Hair follicle dermal papilla cell (primary cell): ENCODE results near the gene CIB2. TPM values are rescaled to one million over a fixed set of nuclear protein-coding genes. Genes with fewer than 3 reads are reported as not detected.

Experiments
- small RNA-seq: library from RNA; depleted of rRNA; stranded (forward); fragments of <200 nt; gene quantifications from one replicate; pipeline ENCODE3, GENCODE V24; 2012
- total RNA-seq: library from RNA; depleted of rRNA; stranded (reverse); fragments of >200 nt; gene quantifications from 2 replicates; pipeline ENCODE4 v1.2.3, GENCODE V29; 2012

CIB2 gene
- total RNA-seq, result 4.7 and 5.6 TPM in 2 replicates

GRCh38 chr15:78131295-78132061 lies at the start of gene CIB2:
TSS of gene CIB2 (minus strand) at chr15:78131445. CDS start at chr15:78131215, 230 bp downstream.

GRCh38 chr15:78149068-78149804 lies 18.0 kb upstream of the CIB2 start, which contains the start of gene IDH3A:
TSS of gene IDH3A (plus strand) at chr15:78149362. CDS start at chr15:78149404, 42 bp downstream.

GRCh38 chr15:78092261-78093041 lies 38.8 kb downstream of the CIB2 start, which contains the start of gene SH2D7:
TSS of gene SH2D7 (plus strand) at chr15:78092561. CDS start at chr15:78092585, 24 bp downstream.

GRCh38 chr15:78077053-78077870 lies 54.0 kb downstream of the CIB2 start, which contains the start of gene TBC1D2B:
TSS of gene TBC1D2B (minus strand) at chr15:78077711. CDS start at chr15:78077652, 59 bp downstream.

Small RNA genes within 50 kb of the gene (small RNA-seq; reads per million reads assigned to genes)
- gene RF00092, result not detected

Other genes with a start within 250 kb of the CIB2 start
- 90.3 and 111 TPM in 2 replicates for gene TBC1D2B, start 53.7 kb downstream of the CIB2 start, total RNA-seq
- gene SH2D7, start 38.9 kb downstream of the CIB2 start, total RNA-seq, result not detected in 2 replicates
- 34.2 and 39.2 TPM in 2 replicates for gene IDH3A, start 17.9 kb upstream of the CIB2 start, total RNA-seq
- gene ACSBG1, start 103.1 kb upstream of the CIB2 start, total RNA-seq, result not detected in 2 replicates
- gene DNAJA4, start 133.1 kb upstream of the CIB2 start, total RNA-seq, result 2.2 and 3.9 TPM in 2 replicates
- 36.7 and 39.8 TPM in 2 replicates for gene SKIC8, start 168.2 kb upstream of the CIB2 start, total RNA-seq
- 0.32 and 0.49 TPM in 2 replicates for gene CRABP1, start 208.9 kb upstream of the CIB2 start, total RNA-seq